Erythroblast (primary cell): ENCODE results near the gene UBE3C.

Experiments
- GATA1 ChIP-seq: IDR thresholded peaks from 2 replicates; pipeline ENCODE4 v1.6.1; 2011; ENCODE audit warnings: low read depth, mild to moderate bottlenecking, control low read depth, low read length, moderate library complexity
- POLR2A ChIP-seq: IDR thresholded peaks from 2 replicates; pipeline ENCODE4 v1.6.1; 2011; ENCODE audit warnings: mild to moderate bottlenecking, low read length

DNA sequence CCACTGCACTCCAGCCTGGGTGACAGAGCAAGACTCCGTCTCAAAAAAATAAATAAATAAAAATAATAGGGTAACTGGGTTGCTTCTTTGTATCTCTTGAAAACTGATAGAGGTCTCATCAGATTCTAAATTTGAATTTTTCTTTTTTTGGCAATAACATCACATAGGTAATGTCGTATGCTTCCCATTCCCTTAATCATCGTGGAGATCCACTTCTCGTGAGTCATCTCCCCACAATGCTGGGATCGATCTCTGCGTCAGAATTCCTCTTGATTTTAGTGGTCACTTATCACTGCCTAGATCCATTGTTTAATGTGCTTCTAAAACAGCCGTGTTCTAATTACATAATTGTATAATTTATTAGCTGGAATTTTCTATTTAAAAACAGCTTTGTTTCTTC lies 127.5 kb downstream of the UBE3C start:
- TF ChIP-seq POLR2A = no peak
- TF ChIP-seq GATA1 = no peak
